HG02759 (cell line): Measurements from ENCODE around the gene MMP24.
"Not testable (repeated sequence)": the region's sequence is repeated elsewhere in the genome, so short reads cannot be mapped to it uniquely, and the experiment has no call there.

Experiments used
- ATAC-seq: cut with Tn5 transposase; IDR thresholded peaks from one replicate; pipeline ENCODE4 v1.9.1; 2021; ENCODE audit warnings: mild to moderate bottlenecking, moderate library complexity; ENCODE audit not compliant: unreplicated experiment

MMP24 gene

DNA sequence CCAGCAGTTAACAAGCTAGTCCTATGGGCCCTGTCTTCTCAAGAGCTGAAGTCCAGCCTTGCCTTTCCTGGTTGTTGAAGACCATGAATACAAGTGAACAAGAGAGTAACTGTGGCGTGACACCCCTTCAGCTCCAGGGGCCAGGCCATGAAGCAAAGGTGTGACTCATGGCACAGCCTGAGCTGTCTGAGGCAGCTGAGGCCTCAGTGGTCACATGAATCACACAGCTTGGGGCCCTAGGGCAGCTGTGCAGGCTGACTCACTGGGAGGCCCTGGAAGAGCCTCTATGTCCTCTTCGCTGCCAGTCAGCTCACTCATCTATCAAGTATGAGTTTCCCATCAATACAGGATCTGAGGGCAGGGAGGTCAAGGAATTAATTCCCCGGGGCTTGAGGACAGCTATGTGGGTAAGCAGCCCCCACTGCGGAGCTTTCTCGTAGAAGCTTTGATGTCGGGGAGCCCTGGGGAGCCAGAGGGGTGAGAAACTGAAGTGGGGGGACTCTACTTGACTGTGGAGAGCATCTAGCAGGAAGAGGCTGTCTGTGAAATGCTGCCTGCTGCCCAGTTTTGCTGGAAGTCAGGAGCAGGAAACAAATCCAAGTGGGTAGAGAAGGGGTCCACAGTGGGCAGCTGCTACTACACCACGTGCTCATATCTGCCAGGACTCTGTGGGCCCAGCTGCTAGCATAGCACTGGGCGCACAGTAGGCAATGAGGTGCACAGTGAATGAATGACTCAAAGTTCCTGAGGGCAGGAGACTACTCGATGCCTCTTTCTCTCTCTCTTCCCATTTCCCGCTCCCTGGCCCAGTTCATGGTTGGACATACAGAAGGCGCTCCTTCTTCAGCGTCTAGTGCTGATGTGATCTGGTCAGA is 79.4 kb downstream of the MMP24 start:
- no peak for ATAC-seq

DNA sequence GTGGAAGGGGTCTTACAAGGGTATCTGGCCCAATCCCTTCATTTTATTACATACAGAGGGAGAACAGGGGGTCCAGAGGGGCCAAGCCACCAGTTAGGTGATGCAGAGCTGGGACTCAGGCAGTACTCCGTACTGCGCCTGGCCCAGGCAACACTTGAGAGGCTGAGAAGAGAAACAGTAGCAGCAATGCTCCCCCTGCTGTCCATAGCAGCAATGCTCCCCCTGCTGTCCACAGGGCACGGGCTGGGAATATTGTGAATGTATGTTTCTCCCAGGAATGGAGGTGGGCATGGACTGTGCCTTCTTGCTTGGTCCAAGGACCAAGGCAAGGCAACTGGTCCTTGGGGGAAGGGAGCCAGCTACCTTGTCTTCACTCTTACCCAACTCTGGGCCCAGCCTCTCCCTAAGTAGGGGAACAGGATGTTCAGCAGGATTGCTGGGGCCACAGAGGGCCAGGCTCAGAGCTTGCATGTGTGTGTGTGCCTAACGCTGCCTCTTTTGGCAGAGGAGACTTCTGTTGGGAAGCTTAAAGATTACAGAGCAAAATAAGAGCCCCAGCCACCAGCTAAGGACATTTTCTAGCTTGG is 80.5 kb downstream of the MMP24 start:
- ATAC-seq, result no peak

DNA sequence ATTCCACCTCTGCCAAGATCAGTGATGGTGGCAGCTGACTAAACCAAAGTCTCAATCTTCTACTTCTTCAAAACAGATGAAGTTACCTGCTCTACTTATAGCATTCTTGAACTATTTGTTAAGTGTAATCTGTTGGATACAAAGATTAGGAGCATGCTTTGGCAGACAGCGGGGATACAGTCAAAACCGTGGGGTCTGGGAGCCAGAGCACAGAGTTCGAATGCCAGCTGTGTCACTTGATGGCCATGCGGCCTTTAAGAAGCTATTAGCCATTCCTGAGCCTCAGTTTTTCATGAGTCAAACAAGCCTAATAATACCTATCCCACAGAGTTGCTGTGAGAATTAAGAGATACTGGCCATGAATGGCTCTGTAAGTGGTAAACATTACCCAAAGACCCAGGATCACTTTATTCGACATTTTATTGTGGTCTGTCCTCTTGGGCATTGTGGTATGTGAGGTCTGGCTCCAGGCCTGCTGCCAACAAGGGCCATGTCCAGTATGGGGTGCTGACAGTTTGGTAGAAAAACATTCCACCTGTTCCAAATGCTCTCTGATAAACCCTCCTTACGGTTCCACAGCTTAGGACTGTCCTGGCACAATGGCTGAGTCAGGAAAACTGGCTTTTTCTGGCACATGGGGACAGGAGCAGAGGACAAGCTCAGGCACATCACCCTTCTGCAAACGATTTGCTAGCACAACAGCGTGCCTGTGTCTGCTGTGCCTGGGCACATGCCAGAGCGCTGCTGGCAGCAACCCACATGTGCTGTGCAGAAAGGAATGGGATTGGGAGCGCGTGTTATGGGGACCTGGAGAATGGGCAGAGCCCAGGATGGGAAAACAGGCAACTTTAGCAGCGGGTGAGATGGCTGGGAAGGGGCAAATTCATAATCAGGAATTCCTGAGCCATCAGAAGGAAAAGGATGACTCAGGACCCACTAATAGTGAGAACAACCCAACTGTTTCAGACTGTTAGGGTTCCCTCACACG is 81.5 kb downstream of the MMP24 start:
- ATAC-seq, result no peak

DNA sequence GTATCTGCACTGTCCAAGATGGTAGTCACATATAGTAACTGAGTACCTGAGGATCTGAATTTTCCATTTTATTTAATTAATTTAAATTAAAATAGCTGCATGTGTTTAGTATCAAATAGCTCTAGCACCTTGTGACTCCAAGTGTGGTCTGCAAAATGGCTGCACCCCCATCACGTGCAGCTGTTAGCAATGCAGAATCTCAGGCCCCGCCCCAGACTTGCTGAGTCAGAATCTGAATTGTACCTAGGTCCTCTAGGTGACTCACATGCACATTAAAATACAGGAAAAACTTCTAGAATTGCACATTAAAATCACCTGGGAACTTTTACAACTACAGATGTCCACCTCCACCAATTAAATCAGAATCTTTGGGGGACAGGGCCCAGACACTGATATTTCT is 84.9 kb downstream of the MMP24 start:
- ATAC-seq, result no peak

DNA sequence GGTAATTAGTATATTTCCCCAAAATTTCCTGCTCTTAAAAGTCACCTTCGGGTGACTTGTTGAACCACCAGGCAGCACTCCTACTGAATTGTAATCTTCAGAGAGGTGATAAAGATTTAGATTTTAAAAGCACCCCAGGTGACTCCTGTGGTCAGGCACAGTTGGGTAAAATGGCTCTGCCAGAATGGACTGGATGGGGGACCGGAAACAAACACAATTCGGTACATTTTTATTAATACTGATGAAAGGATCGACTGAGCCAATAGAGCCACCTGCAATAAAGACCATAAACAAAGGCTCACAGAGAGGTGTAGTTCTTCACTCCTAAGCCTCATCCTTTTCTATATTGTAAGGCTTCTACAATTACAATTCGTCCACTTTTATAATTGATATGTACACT is 85.3 kb downstream of the MMP24 start:
- no peak for ATAC-seq

DNA sequence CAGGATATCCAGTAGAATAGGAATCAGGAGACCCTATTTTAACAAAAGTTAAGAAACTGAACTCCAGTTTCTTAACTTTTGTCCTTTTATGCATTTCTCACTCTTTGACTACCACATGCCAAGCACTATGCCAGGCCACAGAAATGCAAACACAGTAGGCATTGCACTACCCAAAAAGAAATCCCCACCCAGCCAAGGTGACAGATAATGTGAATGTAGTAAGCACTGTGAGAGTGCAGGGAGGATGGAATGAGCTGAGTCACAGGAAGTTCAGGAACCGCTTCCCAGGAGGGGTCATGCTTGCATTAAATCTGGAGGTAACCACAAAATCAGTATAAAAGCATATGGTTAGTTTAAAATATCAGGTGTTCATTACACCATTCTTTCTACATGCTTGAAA is 85.8 kb downstream of the MMP24 start:
- ATAC-seq, result no peak

DNA sequence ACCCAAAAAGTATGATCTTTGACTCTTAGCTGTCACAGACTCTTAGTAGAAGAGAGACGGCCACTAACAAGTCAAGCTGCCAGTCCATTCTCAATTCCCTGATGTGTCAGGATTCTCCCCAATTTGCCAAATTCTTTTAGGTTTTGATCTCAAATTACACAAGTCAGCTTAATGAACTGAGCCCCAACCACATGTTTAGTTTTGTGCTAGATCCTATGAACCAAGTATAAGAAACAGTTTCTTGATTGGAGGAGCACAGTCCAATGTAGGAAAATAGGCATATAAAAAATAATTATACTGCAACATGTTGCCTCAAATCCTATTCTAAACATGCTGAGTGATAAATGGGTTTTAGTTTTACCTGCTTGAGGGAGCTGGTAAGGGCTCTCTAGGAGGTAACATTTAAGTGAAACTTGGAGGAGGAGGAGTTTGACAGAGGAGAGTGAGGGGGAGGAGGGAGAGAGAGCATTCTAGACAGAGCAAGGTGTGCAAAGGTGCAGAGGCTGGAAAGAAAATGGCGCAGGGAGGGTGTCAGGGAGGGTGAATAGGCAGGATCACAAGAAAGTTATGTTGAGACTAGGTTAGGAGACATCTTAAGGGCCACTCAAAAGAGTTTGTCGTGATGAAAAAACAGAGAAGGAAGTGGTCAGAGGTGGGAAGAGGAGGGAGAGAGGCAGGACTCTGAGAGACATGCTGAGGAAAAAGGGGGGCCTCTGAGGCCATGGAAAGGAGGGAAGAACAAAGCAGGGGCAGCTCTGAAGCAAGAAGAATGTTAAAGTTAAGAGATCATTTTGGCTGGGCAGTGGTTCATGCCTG is 88.5 kb downstream of the MMP24 start:
- no peak for ATAC-seq

DNA sequence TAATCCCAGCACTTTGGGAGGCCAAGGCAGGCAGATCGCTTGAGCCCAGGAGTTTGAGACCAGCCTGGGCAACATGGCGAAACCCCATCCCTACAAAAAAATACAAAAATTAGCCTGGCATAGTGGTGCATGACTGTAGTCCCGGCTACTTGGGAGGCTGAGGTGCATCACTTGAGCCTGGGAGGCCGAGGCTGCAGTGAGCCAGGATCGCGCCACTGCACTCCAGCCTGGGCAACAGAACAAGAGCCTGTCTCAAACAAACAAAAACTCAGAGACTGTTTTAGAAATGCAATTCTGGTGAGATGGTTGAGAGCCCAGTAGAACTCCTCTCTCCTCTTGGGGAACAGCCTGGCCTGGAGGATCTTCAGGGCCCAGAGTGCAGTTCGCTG is 89.1 kb downstream of the MMP24 start:
- not testable (repeated sequence) for ATAC-seq

DNA sequence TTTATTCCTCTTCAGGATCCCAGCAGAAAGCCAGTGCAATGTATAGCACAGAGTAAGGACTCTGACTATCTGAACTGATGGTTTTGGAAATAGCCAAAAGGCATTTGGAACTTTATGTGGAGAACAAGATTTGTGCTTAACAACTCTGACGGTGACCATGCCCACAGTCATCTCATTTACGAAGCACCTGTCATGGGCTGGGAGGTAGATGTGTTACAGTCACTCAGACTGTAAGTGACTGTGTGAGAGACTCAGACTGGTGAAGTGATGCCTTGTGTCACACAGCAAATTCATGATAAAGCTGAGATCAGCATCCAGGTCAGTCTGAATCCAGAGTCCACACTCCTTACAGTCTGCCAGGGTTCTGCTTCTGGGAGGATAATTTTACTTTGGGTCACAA is 89.6 kb downstream of the MMP24 start:
- ATAC-seq, result no peak

DNA sequence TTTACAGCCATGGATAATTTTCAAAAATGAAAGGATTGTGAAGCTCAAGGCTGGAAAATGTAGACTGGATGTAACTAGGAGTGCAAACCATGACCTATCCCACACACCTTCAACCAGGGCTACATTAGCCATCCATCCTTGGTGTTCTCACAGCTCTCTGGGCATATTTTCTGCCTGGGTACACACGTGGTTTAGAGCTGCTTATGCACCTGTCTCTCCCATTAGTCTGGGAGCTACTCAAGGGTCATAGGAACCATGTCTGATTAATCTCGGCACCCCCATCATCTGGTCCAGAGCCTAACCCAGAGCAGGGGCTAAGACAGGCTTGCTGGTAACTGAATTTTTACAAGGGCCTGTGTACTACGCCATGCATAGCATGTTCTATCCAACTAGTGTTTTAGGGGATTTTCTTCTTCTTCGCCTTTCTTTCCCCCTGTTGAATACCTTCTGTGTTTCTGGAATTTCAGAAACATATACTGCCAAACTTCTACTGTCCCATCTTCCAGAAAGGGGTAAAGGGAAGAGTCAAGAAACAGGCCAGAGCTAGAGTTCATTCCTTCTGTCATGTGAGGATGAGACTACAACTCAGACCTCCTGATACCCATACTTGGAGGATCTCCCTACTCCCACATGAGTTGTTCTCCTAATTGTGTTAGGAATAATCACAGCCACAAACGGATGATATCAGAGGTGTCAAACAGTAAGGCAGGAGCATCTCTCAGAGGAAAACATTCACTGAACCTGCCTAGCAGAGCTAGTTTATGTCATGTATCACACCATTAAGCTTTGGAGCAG is 91.1 kb downstream of the MMP24 start:
- ATAC-seq, result no peak

DNA sequence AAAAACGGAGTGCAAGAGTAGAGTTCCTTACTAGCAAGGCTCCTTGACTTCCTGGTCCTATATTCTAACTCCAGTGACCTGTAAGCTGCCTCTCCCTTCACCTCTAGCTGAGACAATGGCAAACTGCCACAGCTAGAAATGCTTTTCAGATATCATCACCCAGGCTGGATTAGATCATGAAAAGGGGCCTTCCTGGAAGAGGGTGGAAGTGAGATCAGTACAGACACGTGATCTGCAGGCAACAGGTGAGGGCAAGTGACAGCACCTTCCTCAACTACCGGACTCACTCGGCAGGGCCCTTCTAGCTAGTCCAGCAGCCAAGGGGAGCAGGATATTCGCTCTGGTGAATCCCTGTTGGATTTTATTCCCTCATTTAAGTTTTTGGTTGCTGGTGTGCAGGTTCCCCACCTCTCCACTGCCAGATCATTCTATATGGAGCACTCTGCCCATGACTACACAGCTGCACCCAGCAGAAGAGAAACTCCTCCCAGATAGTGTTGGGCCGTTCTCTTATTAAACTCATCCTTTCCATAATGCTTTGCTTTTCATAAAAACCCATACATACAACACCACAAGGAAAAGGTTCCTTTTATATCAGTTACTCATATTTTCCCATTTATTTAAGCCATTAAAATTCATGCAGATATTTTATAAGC is 92.1 kb downstream of the MMP24 start:
- no peak for ATAC-seq

DNA sequence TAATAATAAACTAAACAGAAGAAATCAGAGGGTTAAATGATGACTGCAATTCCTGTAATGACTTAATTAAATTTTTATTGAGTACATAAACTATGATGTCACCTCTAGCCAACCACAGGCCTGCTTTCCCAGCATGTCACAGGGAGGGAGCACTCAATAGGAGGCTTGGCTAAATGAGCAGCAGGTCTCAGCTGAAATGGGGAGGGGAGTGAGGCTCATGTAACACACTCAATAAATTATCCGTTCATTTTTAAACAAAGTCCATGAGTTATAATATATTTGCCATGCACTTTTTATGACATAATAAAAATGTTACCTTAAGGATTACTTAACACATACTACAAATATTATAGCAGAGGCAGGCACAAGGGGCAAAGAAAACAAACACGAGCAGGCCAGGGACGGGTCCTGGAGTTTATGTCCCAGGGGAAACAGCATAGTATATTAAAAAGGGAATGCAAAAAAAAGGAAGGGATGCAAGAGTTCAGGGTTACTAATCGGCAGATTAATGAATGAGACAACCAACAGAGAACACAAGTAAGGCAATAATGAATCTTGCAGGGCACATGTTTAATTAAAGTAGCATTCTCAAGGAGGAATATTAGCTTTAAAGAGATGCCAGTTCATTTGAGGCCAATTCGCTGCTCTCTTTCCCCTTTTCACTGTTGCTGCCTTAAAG is 92.8 kb downstream of the MMP24 start:
- no peak for ATAC-seq

DNA sequence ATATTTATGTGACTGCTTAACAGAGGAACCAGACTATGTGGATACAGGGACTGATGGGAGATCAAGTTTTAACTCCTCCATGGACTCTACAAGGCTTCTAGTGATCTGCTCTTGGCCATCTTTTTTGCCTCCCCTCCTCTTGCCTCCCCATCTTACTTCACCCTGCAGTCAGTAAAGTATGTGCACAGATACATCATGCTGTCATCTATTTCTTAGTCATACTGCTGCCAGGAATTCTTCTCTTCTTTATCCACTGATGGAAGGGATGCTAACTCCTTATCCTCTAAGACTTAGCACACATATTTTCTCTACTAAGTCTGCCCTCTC is 93.3 kb downstream of the MMP24 start:
- ATAC-seq, result no peak

DNA sequence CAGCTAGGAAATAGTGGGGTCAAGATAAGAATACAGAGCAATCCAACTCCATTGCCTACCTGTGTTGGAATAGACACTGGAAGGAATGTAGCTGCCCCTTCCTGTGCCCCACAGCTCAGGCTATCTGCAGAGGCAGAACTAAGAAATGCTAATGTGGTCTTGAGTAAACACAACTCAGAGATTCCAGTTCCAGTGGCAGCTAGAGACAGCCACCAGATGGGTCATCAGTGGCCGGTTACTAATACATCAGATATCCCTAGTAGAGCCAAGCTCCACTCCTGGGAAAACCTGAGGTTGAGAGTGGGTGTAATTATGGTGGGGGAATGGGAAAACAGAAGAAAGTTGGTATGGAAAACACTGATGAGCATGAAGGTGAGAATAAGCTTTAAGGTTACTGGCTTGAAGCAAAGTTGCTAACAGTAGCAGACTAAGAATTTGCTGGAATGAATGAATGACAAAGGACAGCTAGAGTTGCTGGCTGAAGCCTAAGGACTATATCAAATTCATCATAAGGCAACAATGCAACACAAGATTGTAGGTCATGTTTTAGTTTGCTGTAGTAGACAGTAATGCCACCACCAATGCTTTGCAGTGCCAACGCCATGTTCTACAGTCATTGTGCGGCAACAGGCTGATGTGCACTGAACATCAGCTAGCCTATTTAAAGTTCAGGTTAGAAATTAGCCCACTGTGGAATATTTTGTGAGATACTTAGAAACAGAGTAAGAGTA is 94.1 kb downstream of the MMP24 start:
- no peak for ATAC-seq

DNA sequence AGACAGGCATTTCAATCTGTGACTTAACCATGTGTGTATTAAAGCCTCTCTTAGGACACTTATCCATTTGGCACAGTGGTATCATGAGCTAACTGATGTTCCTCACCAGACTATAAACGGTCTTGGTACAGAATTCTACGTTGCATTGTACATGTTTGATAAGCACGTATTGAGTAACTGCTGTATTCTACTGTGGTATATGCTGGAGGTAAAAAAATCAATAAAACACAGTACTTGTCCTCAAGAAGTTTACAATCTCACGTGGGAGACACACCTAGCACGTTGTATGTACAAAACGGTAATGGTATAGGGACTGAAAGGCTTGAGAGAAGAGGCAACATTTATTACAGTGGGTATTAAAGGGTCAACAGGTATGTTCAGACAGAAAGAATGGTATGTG is 98.9 kb downstream of the MMP24 start:
- no peak for ATAC-seq

DNA sequence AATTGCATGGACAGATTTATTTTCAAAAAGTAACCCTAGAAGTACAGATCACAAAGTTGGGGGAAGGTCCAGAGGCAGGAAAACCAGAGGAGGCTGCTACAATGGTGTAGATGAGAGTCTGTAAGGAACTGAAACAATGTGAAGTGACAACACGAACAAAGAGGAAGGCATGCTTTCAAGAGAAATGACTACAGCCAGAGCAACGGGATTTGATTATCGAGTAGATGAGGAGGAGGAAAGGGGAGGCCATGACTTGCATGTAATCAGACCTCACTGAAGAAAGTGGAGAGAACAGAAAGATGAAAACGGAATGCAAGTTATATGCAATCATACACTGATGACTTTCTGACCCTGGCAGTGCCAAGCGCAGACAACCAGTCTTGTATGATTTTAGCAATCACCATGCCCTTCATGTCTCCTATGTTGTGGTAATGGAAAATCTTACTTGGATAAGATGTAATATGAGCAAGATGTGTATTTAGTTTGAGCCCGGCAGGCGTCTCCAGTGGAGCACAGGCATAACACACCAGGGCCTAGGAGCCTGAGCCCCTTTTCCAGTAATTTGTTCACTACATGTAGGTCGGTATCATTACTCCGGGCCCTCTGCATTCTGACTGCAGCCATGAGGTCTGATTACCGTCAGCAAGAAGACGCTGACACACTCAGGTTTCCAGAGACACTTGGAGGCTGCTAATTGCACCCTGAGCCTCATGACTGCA is 99.7 kb downstream of the MMP24 start:
- no peak for ATAC-seq
